Suprapubic skin (tissue), 4 donors: ENCODE measurements around the gene FBLIM1.

Source experiments
- EP300 ChIP-seq: sonication (generic); formaldehyde crosslinking; IDR thresholded peaks from one replicate; pipeline ENCODE4 v1.6.1; 2017; ENCODE audit warnings: antibody characterized with exemption
- POLR2A ChIP-seq, 2 donors: fragments of 450-650 bp; IDR thresholded peaks; one replicate each; pipeline ENCODE4 v1.6.1; 2017; ENCODE audit warnings: antibody characterized with exemption in 2 of 2, mild to moderate bottlenecking in 2 of 2, moderate library complexity in 2 of 2
- POLR2AphosphoS5 ChIP-seq, 3 donors: sonication (generic); formaldehyde crosslinking; IDR thresholded peaks; one replicate each; pipeline ENCODE4 v1.6.1; 2017; ENCODE audit warnings: antibody characterized with exemption in 3 of 3
- TF ChIP-seq, protein P1 (sequence below), 2 donors: fragments of 200-600 bp in 1 of 2; fragments of 450-650 bp in 1 of 2; sonication (generic) in 1 of 2; IDR thresholded peaks; one replicate each; pipeline ENCODE4 v1.5.1; 2016 to 2019; ENCODE audit warnings: antibody characterized with exemption in 2 of 2, mild to moderate bottlenecking in 1 of 2, moderate library complexity in 1 of 2

DNA sequence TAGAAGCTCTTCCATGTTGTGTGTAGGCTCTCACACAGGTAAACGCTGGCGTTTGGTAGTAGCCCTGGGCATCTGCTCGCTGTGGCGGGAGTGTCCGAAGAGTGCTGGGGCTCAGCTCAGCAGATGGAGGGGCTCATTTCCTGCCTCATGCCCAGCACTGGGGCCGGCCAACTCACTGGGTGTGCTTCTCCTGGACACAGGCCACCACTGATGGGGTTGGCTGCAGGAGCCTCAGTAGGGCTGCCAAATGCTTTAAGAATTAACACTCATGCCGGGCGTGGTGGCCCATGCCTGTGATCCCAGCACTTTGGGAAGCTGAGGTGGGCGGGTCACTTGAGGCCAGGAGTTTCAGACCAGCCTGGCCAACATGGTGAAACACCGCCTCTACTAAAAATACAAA is 28.0 kb downstream of the FBLIM1 start:
- TF ChIP-seq, protein P1, sequence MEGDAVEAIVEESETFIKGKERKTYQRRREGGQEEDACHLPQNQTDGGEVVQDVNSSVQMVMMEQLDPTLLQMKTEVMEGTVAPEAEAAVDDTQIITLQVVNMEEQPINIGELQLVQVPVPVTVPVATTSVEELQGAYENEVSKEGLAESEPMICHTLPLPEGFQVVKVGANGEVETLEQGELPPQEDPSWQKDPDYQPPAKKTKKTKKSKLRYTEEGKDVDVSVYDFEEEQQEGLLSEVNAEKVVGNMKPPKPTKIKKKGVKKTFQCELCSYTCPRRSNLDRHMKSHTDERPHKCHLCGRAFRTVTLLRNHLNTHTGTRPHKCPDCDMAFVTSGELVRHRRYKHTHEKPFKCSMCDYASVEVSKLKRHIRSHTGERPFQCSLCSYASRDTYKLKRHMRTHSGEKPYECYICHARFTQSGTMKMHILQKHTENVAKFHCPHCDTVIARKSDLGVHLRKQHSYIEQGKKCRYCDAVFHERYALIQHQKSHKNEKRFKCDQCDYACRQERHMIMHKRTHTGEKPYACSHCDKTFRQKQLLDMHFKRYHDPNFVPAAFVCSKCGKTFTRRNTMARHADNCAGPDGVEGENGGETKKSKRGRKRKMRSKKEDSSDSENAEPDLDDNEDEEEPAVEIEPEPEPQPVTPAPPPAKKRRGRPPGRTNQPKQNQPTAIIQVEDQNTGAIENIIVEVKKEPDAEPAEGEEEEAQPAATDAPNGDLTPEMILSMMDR (IDR thresholded peaks at IDR 0.05), result no peak
- TF ChIP-seq POLR2A (IDR thresholded peaks at IDR 0.05) (no peak), POLR2AphosphoS5 (IDR thresholded peaks at IDR 0.05) (no peak), EP300 (no peak)
